HAP-1 (cell line): ENCODE measurements around the gene ALK.

ENCODE experiments used
- DNase-seq, 2 experiments: peaks; one replicate each; pipeline ENCODE4 v3.0.0-alpha.2; 2016 to 2020; ENCODE audit warnings: low spot score in 2 of 2
- H3K27me3 ChIP-seq: fragments of 250-450 bp; sonication (Bioruptor Pico); 2 replicates; pipeline ENCODE4 v1.5.1; 2020; ENCODE audit warnings: low read depth, mild to moderate bottlenecking, moderate library complexity
- H3K36me3 ChIP-seq: fragments of 250-450 bp; sonication (Bioruptor Pico); replicated peaks from 2 replicates; pipeline ENCODE4 v1.5.1; 2020; ENCODE audit warnings: mild to moderate bottlenecking
- H3K4me1 ChIP-seq: fragments of 250-450 bp; sonication (Bioruptor Pico); 2 replicates; pipeline ENCODE4 v1.5.1; 2020; ENCODE audit warnings: mild to moderate bottlenecking
- H3K4me3 ChIP-seq: fragments of 250-450 bp; sonication (Bioruptor Pico); 2 replicates; pipeline ENCODE4 v1.5.1; 2020; ENCODE audit warnings: mild to moderate bottlenecking, moderate library complexity
- H3K9me3 ChIP-seq: fragments of 250-450 bp; sonication (Bioruptor Pico); 2 replicates; pipeline ENCODE4 v1.5.1; 2020; ENCODE audit warnings: mild to moderate bottlenecking, moderate library complexity
- in situ Hi-C: fragments of 300-500 bp; cut with MboI; formaldehyde crosslinking; loops from 3 replicates; pipeline ENCODE4 v1.14.3; 2020; ENCODE audit warnings: low sequenced_read_pairs, inconsistent platforms, mixed read lengths

The ALK gene

GRCh38 chr2:29463181-29463900, 458.0 kb downstream of the ALK start:
- Histone ChIP-seq H3K9me3 (no peaks in the 10 kb centered on the region), H3K36me3 (no peaks in the 10 kb centered on the region), H3K27me3 (no peaks in the 10 kb centered on the region), H3K4me3 (no peak overlapping the region), H3K4me1 (no peaks in the 10 kb centered on the region)
- in situ Hi-C loops, result no loop called here
- DNase-seq, result no peak

DNA sequence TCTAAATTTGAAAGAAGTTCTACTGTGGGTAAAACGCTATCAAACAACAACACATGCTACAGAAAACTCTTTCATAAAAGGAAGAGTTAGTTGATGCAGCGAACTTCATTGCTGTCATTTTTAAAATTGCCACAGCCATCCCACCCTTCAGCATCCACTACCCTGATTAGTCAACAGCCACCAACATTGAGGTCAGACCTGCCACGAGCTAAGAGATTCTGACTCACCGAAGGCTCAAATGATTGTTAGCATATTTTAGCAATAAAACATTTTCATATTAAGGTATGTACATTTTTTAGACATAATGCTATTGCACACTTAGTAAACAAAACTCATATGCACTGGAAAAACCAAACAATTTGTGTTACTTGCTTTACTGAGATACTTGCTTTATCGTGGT, 459.1 kb downstream of the ALK start:
- no peak overlapping the region for H3K4me3 ChIP-seq
- no peak for DNase-seq
- in situ Hi-C loops, result no loop called here
- H3K27me3 ChIP-seq, result no peaks in the 10 kb centered on the region
- no peaks in the 10 kb centered on the region for H3K4me1 ChIP-seq
- H3K9me3 ChIP-seq, result no peaks in the 10 kb centered on the region
- no peaks in the 10 kb centered on the region for H3K36me3 ChIP-seq

DNA sequence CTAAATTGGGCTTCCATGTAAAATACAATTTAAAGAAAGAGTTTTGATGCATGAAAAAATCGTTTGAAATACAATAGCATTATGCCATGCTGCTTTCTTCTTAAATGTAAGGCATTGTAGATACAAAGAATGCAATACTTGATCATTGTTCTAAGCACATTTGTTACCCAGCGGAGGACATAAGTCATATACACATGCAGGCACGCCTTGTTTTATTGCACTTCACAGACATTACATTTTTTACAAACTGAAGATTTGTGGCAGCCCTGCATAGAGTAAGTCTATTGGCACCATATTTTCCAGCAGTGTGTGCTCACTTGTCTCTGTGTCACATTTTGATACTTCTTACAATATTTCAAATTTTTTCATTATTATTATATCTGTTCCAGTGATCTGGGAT, 461.2 kb downstream of the ALK start:
- H3K36me3 ChIP-seq, result no peaks in the 10 kb centered on the region
- H3K4me1 ChIP-seq, result no peaks in the 10 kb centered on the region
- no peak overlapping the region for H3K4me3 ChIP-seq
- no peak for DNase-seq
- in situ Hi-C loops, result no loop called here
- H3K27me3 ChIP-seq, result no peaks in the 10 kb centered on the region
- no peaks in the 10 kb centered on the region for H3K9me3 ChIP-seq

GRCh38 chr2:29459445-29460179, 461.8 kb downstream of the ALK start:
- no peaks in the 10 kb centered on the region for H3K4me1 ChIP-seq

GRCh38 chr2:29456429-29456828, 465.0 kb downstream of the ALK start:
- H3K9me3 ChIP-seq, result no peaks in the 10 kb centered on the region
- in situ Hi-C loops, result no loop called here
- DNase-seq, result no peak
- no peaks in the 10 kb centered on the region for H3K36me3 ChIP-seq
- no peak overlapping the region for H3K4me3 ChIP-seq
- no peaks in the 10 kb centered on the region for H3K4me1 ChIP-seq
- no peaks in the 10 kb centered on the region for H3K27me3 ChIP-seq

More at GRCh38 chr2:29459445-29460179, 461.8 kb downstream of the ALK start:
- no peaks in the 10 kb centered on the region for H3K9me3 ChIP-seq
- DNase-seq, result no peak
- in situ Hi-C loops, result no loop called here
- H3K4me3 ChIP-seq, result no peak overlapping the region
- H3K36me3 ChIP-seq, result no peaks in the 10 kb centered on the region
- no peaks in the 10 kb centered on the region for H3K27me3 ChIP-seq

DNA sequence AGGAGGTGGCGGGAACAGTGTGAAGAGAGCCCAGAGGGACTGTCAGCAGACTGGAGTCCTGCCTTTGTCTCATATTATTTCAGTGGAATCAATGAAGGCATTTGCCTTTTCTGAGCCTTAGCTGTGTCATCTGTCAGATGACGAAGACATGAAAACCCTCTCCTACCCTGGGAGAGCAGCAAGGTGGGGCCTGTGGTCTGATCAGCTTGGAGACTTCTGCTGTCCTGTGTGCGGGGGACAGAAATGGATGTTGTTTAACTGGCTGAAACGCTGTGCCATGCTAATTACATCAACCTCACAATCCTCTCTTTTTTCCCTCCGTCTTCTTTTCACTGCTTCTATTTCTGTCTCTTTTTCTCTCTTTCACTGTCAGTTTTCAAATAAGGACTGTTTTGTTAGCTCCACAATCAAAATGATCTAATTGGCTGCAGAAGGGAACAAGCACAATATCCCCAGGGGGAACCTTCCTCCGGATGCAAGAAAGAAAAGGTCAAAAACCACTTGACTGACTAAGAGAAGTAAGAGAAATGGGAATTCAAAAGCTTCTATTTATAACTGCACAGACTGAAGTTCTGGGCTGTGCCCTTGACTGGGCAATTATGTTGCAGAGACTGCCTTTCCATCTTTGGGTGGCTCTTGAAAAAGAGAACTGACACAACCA, 466.1 kb downstream of the ALK start:
- H3K4me1 ChIP-seq, result no peaks in the 10 kb centered on the region
- in situ Hi-C loops, result no loop called here
- no peak overlapping the region for H3K4me3 ChIP-seq
- H3K27me3 ChIP-seq, result no peaks in the 10 kb centered on the region
- no peaks in the 10 kb centered on the region for H3K36me3 ChIP-seq
- DNase-seq, result no peak
- no peaks in the 10 kb centered on the region for H3K9me3 ChIP-seq

- Histone ChIP-seq H3K27me3 (no peaks in the 10 kb centered on the region), H3K4me3 (no peak overlapping the region), H3K4me1 (peaks cover 4% of the 10 kb centered on the region; the same call in 1 of the 2 replicates), H3K36me3 (no peaks in the 10 kb centered on the region), H3K9me3 (no peaks in the 10 kb centered on the region)
- DNase-seq, result no peak
- in situ Hi-C loops, result no loop called here
Observed at GRCh38 chr2:29452036-29452435, 469.4 kb downstream of the ALK start.

DNA sequence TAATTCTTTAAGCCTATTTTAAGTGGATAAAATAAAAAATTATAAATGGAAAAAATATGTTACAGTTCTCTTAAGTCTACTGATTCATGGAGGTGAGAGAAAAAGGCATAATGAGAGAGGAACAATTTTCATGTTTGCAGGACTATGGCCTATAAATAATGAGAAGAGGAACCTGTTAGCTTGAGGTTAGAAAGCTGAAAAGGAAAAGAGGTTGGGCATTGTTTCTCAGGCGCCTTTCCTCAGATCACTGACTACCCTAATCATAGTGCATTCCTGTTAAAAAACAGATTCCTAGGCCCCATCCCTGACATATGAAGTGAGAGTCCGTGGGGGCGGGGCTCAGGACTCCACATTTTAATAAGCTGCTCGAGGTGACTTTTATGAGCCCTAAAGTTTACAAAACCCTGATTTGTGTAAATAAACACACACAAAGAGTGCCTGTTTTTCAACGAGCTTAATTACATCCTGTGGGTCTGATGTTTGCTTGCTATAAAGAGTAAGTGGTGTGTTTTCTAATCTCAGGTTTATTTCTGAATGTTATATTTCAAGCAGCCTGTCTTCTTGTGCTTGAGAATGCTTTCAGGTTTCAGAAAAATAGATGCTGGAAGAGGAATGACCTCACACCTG, 470.7 kb downstream of the ALK start:
- H3K27me3 ChIP-seq, result no peaks in the 10 kb centered on the region
- H3K36me3 ChIP-seq, result no peaks in the 10 kb centered on the region
- DNase-seq, result no peak
- in situ Hi-C loops, result no loop called here
- no peak overlapping the region for H3K4me3 ChIP-seq
- H3K9me3 ChIP-seq, result no peaks in the 10 kb centered on the region
- H3K4me1 ChIP-seq, result peaks cover 4% of the 10 kb centered on the region; the same call in 1 of the 2 replicates

DNA sequence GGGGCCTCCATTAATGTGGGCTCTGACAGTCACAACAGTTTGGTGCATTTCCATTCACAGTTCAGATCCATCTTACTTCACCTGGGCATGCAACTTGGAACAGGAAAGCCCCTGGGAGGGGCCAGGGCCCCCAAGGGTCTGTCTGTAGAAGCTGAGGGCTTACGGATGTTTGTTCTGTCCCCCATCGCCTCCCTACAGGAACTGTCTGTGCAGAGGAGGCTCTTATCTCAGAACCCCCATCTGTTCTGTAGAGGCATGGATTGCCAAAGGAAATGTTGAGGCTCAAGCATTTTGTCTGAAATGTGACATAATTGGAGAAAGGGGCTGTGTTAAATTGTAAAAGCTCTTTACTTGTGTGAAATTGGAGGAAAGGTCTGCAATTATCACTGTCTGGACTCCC, 471.9 kb downstream of the ALK start:
- in situ Hi-C loops, result no loop called here

GRCh38 chr2:29448096-29448688, 473.2 kb downstream of the ALK start:
- DNase-seq, result no peak
- Histone ChIP-seq H3K4me3 (no peak overlapping the region), H3K4me1 (peaks cover 4% of the 10 kb centered on the region; the same call in 1 of the 2 replicates), H3K9me3 (no peaks in the 10 kb centered on the region), H3K27me3 (no peaks in the 10 kb centered on the region), H3K36me3 (no peaks in the 10 kb centered on the region)
- in situ Hi-C loops, result no loop called here

More for the DNA sequence above, 471.9 kb downstream of the ALK start:
- H3K4me1 ChIP-seq, result peaks cover 4% of the 10 kb centered on the region; the same call in 1 of the 2 replicates
- no peak for DNase-seq
- H3K36me3 ChIP-seq, result no peaks in the 10 kb centered on the region
- no peaks in the 10 kb centered on the region for H3K27me3 ChIP-seq
- no peak overlapping the region for H3K4me3 ChIP-seq
- H3K9me3 ChIP-seq, result no peaks in the 10 kb centered on the region

- Histone ChIP-seq H3K36me3 (no peaks in the 10 kb centered on the region), H3K4me1 (peaks cover 4% of the 10 kb centered on the region; the same call in 1 of the 2 replicates), H3K27me3 (no peaks in the 10 kb centered on the region), H3K4me3 (no peak overlapping the region), H3K9me3 (no peaks in the 10 kb centered on the region)
- DNase-seq, result no peak
- in situ Hi-C loops, result no loop called here
Observed at GRCh38 chr2:29447513-29447912, 473.9 kb downstream of the ALK start.

GRCh38 chr2:29446847-29447246, 474.5 kb downstream of the ALK start:
- DNase-seq, result no peak
- H3K9me3 ChIP-seq, result no peaks in the 10 kb centered on the region
- no peak overlapping the region for H3K4me3 ChIP-seq
- H3K36me3 ChIP-seq, result no peaks in the 10 kb centered on the region
- in situ Hi-C loops, result no loop called here
- peaks cover 4% of the 10 kb centered on the region; the same call in 1 of the 2 replicates for H3K4me1 ChIP-seq
- no peaks in the 10 kb centered on the region for H3K27me3 ChIP-seq

GRCh38 chr2:29444150-29444549, 477.2 kb downstream of the ALK start:
- in situ Hi-C loops, result no loop called here
- H3K9me3 ChIP-seq, result no peaks in the 10 kb centered on the region
- H3K36me3 ChIP-seq, result no peaks in the 10 kb centered on the region
- no peak for DNase-seq
- H3K27me3 ChIP-seq, result no peaks in the 10 kb centered on the region
- H3K4me1 ChIP-seq, result peaks cover 4% of the 10 kb centered on the region; the same call in 1 of the 2 replicates
- H3K4me3 ChIP-seq, result no peak overlapping the region
